Neural cell (in vitro differentiated cells): ENCODE results near the gene C1R. TPM values are rescaled to one million over a fixed set of nuclear protein-coding genes. Genes with fewer than 3 reads are reported as not detected.

ENCODE experiments used
- H2AFZ ChIP-seq: fragments of 200-600, 300-800 bp; sonication (generic), shearing (Covaris generic); 2 replicates; pipeline ENCODE4 v1.6.0; 2014; ENCODE audit warnings: low read depth, mild to moderate bottlenecking, antibody characterized with exemption, low read length, moderate library complexity
- H3F3A ChIP-seq: fragments of 200-600 bp; shearing (Covaris generic); 2 replicates; pipeline ENCODE4 v1.6.1; 2016; ENCODE audit warnings: mild to moderate bottlenecking, moderate library complexity, mixed read lengths, antibody characterized with exemption, low read length; ENCODE audit not compliant: insufficient read depth, poor library complexity, severe bottlenecking
- H3K27ac ChIP-seq: fragments of 200-600, 300-800 bp; sonication (generic), shearing (Covaris generic); 2 replicates; pipeline ENCODE4 v1.5.1; 2014; ENCODE audit warnings: mild to moderate bottlenecking, low read length, moderate library complexity
- H3K27me3 ChIP-seq: fragments of 300-800, 200-600 bp; sonication (generic), shearing (Covaris generic); 2 replicates; pipeline ENCODE4 v1.6.0; 2014; ENCODE audit warnings: mild to moderate bottlenecking, low read depth, low read length, moderate library complexity; ENCODE audit not compliant: insufficient read depth
- H3K36me3 ChIP-seq: fragments of 300-800, 200-600 bp; sonication (generic), shearing (Covaris generic); 2 replicates; pipeline ENCODE4 v1.5.1; 2014; ENCODE audit warnings: mild to moderate bottlenecking, antibody characterized with exemption, low read length, moderate library complexity; ENCODE audit not compliant: insufficient read depth
- H3K4me2 ChIP-seq: fragments of 300-800, 200-600 bp; sonication (generic), shearing (Covaris generic); 2 replicates; pipeline ENCODE4 v1.6.0; 2014; ENCODE audit warnings: mild to moderate bottlenecking, low read length
- H3K4me3 ChIP-seq: fragments of 300-800, 200-600 bp; sonication (generic), shearing (Covaris generic); 2 replicates; pipeline ENCODE4 v1.5.1; 2014; ENCODE audit warnings: mild to moderate bottlenecking, low read length, moderate library complexity
- H3K79me2 ChIP-seq: fragments of 200-600 bp; shearing (Covaris generic); replicated peaks from 2 replicates; pipeline ENCODE4 v1.6.0; 2014; ENCODE audit warnings: mild to moderate bottlenecking, low read length, moderate library complexity; ENCODE audit not compliant: insufficient read depth
- H3K9ac ChIP-seq: fragments of 300-800, 200-600 bp; sonication (generic), shearing (Covaris generic); 2 replicates; pipeline ENCODE4 v1.6.1; 2016; ENCODE audit warnings: mild to moderate bottlenecking, low read length, mixed read lengths
- H3K9me2 ChIP-seq: fragments of 200-600 bp; shearing (Covaris generic); 2 replicates; pipeline ENCODE4 v1.6.1; 2016; ENCODE audit warnings: mild to moderate bottlenecking, low read length, mixed read lengths; ENCODE audit not compliant: insufficient read depth
- H3K9me3 ChIP-seq: fragments of 200-600, 300-800 bp; sonication (generic), shearing (Covaris generic); 2 replicates; pipeline ENCODE4 v1.6.1; 2016; ENCODE audit warnings: mild to moderate bottlenecking, mixed run types, low read length, moderate library complexity, mixed read lengths
- H4K20me1 ChIP-seq: fragments of 200-600 bp; shearing (Covaris generic); 2 replicates; pipeline ENCODE4 v1.6.1; 2016; ENCODE audit warnings: mild to moderate bottlenecking, mixed run types; ENCODE audit not compliant: insufficient read depth
- CTCF ChIP-seq: fragments of 450-650 bp; IDR thresholded peaks from 2 replicates; pipeline ENCODE4 v1.5.1; 2014; ENCODE audit warnings: antibody characterized with exemption, mild to moderate bottlenecking, moderate library complexity; ENCODE audit not compliant: poor library complexity, severe bottlenecking
- EP300 ChIP-seq: fragments of 450-650 bp; conservative IDR thresholded peaks from 2 replicates; pipeline ENCODE4 v1.6.1; 2014; ENCODE audit warnings: antibody characterized with exemption, mild to moderate bottlenecking, moderate library complexity; ENCODE audit not compliant: poor library complexity, severe bottlenecking
- EZH2 ChIP-seq: fragments of 200-600, 300-800 bp; shearing (Covaris generic), sonication (generic); IDR thresholded peaks from 2 replicates; pipeline ENCODE4 v1.6.1; 2014; ENCODE audit warnings: antibody characterized with exemption, low read length, borderline replicate concordance, mild to moderate bottlenecking; ENCODE audit not compliant: insufficient read depth, poor library complexity, severe bottlenecking
- MXI1 ChIP-seq: fragments of 450-650 bp; conservative IDR thresholded peaks from 2 replicates; pipeline ENCODE4 v1.6.1; 2014; ENCODE audit warnings: antibody characterized with exemption, mild to moderate bottlenecking; ENCODE audit not compliant: poor library complexity, severe bottlenecking
- POLR2AphosphoS5 ChIP-seq: IDR thresholded peaks from 2 replicates; pipeline ENCODE4 v1.6.1; 2012
- RAD21 ChIP-seq: fragments of 450-650 bp; conservative IDR thresholded peaks from 2 replicates; pipeline ENCODE4 v1.6.1; 2014; ENCODE audit warnings: antibody characterized with exemption, mild to moderate bottlenecking, moderate library complexity
- SMC3 ChIP-seq: fragments of 450-650 bp; conservative IDR thresholded peaks from 2 replicates; pipeline ENCODE4 v1.6.1; 2014; ENCODE audit warnings: antibody characterized with exemption, mild to moderate bottlenecking, moderate library complexity; ENCODE audit not compliant: poor library complexity
- TAF1 ChIP-seq: IDR thresholded peaks from 2 replicates; pipeline ENCODE4 v1.6.1; 2012; ENCODE audit warnings: low read depth
- polyA plus RNA-seq: library from polyadenylated mRNA; depleted of rRNA; stranded (reverse); fragments of >200 nt; gene quantifications from 2 replicates; pipeline ENCODE4 v1.2.3, GENCODE V29; 2014
- TF ChIP-seq, protein P1 (sequence below): IDR thresholded peaks from 2 replicates; pipeline ENCODE4 v1.6.1; 2012; ENCODE audit warnings: borderline replicate concordance

C1R gene
- polyA plus RNA-seq, 1 donor from 2014 or later, result 1.7 TPM

DNA sequence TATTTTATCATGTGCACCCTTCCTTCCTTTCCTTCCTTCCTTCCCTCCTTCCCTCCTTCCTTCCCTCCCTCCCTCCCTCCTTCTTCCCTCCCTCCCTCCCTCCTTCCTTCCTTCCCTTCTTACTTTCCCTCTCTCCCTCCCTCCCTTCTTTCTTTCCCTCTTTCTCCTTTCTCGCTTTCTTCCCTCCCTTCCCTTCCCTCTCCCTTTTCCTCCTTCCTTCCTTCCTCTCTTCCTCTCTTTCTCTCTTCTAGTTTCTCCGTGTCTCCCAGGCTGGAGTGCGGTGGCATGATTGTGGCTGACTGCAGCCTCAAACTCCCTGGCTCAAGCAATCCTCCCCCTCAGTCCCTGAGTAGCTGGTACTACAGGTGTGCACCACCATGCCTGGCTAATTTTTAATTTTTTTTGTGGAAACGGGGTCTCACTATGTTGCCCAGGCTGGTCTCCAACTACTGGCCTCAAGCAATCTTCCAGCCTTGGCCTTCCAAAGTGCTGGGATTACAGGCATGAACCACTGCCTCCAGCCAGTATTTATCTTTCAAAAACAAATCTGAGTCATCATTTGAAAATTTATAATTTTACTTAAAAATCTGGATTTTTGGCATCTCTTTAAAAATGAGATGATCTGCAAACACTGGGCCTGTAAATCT lies 8.9 kb upstream of the C1R start:
- no peaks in the 10 kb centered on the region for H3F3A ChIP-seq
- no peaks in the 10 kb centered on the region for H4K20me1 ChIP-seq
- no peak for TF ChIP-seq POLR2AphosphoS5
- TF ChIP-seq CTCF, result no peak
- TF ChIP-seq EZH2, result no peak
- TF ChIP-seq RAD21, result no peak
- no peak for TF ChIP-seq SMC3
- no peak overlapping the region for H3K9ac ChIP-seq
- H3K79me2 ChIP-seq, result no peaks in the 10 kb centered on the region
- no peak overlapping the region for H3K4me2 ChIP-seq
- no peak overlapping the region for H3K4me3 ChIP-seq
- H3K9me2 ChIP-seq, result no peaks in the 10 kb centered on the region
- no peak overlapping the region for H3K27ac ChIP-seq
- no peaks in the 10 kb centered on the region for H3K27me3 ChIP-seq
- no peaks in the 10 kb centered on the region for H3K36me3 ChIP-seq
- H2AFZ ChIP-seq, result no peak overlapping the region
- no peaks in the 10 kb centered on the region for H3K9me3 ChIP-seq

- TF ChIP-seq SMC3 (no peak), POLR2AphosphoS5 (no peak), TAF1 (no peak), EZH2 (no peak), CTCF (no peak)
Measured at GRCh38 chr12:7100239-7100638, 8.0 kb upstream of the C1R start.

GRCh38 chr12:7099290-7099996 lies 7.2 kb upstream of the C1R start:
- H3K27ac ChIP-seq, result no peak overlapping the region
- H3K4me2 ChIP-seq, result no peak overlapping the region
- no peak for TF ChIP-seq EZH2
- no peak for TF ChIP-seq TAF1
- TF ChIP-seq, protein P1, sequence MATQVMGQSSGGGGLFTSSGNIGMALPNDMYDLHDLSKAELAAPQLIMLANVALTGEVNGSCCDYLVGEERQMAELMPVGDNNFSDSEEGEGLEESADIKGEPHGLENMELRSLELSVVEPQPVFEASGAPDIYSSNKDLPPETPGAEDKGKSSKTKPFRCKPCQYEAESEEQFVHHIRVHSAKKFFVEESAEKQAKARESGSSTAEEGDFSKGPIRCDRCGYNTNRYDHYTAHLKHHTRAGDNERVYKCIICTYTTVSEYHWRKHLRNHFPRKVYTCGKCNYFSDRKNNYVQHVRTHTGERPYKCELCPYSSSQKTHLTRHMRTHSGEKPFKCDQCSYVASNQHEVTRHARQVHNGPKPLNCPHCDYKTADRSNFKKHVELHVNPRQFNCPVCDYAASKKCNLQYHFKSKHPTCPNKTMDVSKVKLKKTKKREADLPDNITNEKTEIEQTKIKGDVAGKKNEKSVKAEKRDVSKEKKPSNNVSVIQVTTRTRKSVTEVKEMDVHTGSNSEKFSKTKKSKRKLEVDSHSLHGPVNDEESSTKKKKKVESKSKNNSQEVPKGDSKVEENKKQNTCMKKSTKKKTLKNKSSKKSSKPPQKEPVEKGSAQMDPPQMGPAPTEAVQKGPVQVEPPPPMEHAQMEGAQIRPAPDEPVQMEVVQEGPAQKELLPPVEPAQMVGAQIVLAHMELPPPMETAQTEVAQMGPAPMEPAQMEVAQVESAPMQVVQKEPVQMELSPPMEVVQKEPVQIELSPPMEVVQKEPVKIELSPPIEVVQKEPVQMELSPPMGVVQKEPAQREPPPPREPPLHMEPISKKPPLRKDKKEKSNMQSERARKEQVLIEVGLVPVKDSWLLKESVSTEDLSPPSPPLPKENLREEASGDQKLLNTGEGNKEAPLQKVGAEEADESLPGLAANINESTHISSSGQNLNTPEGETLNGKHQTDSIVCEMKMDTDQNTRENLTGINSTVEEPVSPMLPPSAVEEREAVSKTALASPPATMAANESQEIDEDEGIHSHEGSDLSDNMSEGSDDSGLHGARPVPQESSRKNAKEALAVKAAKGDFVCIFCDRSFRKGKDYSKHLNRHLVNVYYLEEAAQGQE, result no peak
- no peak for TF ChIP-seq CTCF
- no peak for TF ChIP-seq SMC3
- no peak for TF ChIP-seq MXI1
- no peak for TF ChIP-seq RAD21
- no peak for TF ChIP-seq POLR2AphosphoS5
- no peak for TF ChIP-seq EP300
- H3K9ac ChIP-seq, result no peak overlapping the region
- H3K9me3 ChIP-seq, result no peaks in the 10 kb centered on the region
- no peaks in the 10 kb centered on the region for H3K9me2 ChIP-seq
- H3K36me3 ChIP-seq, result no peaks in the 10 kb centered on the region
- H3K27me3 ChIP-seq, result no peaks in the 10 kb centered on the region
- H4K20me1 ChIP-seq, result no peaks in the 10 kb centered on the region
- no peaks in the 10 kb centered on the region for H3K79me2 ChIP-seq
- no peak overlapping the region for H3K4me3 ChIP-seq
- no peaks in the 10 kb centered on the region for H3F3A ChIP-seq
- no peak overlapping the region for H2AFZ ChIP-seq

More at GRCh38 chr12:7100239-7100638, 8.0 kb upstream of the C1R start:
- no peaks in the 10 kb centered on the region for H3K9me3 ChIP-seq
- no peak overlapping the region for H3K9ac ChIP-seq
- H3K79me2 ChIP-seq, result no peaks in the 10 kb centered on the region
- H3K4me3 ChIP-seq, result no peak overlapping the region
- H3F3A ChIP-seq, result no peaks in the 10 kb centered on the region
- no peak overlapping the region for H3K27ac ChIP-seq
- no peaks in the 10 kb centered on the region for H4K20me1 ChIP-seq
- H3K27me3 ChIP-seq, result no peaks in the 10 kb centered on the region
- H3K36me3 ChIP-seq, result no peaks in the 10 kb centered on the region
- H2AFZ ChIP-seq, result no peak overlapping the region
- no peak overlapping the region for H3K4me2 ChIP-seq
- no peaks in the 10 kb centered on the region for H3K9me2 ChIP-seq
